ENCODE data around the gene C5orf47. TPM values are rescaled to one million over a fixed set of nuclear protein-coding genes. Genes with fewer than 3 reads are reported as not detected.

The C5orf47 gene
- total RNA-seq, 2 donors from 2014 or later = not detected

DNA sequence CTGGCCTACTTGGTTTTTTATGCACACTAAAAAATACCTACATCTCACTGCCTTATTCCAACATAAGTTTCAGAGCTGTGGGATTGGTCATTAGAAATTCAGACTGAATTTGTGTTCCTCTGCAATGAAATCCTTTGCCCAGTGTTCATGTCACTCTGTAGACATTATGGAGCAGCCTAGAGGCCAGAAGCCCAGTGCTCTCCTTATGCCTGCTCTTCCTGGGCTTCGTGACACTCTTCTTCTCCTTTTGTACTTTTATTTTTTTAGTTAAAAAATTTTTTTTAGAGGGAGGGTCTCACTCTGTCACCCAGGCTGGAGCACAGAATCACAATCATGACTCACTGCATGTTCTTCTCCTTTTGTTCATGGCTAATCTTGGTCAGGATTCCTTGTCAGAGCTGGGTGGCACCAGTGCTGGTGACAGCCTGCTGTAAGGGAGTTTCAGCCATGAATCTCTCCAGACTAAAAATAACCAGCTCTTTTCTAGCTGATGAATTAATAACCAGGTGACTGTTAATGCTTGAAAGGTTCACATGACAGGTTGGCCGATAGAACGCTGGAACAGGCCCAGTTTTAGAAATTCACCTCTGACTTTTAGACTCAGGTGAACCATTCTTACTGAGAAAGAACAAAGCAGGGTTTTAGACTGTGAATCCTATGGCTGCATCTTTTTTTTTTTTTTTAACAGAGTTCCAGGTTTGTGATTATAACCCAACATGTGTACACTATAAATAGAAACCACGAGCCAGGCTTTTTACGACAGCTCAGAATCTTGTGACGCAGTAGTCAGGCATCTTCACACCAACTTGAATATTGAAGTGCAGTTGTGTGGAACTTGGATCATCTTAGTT, 34.1 kb upstream of the C5orf47 start:
- Histone ChIP-seq H3K4me1 (ENCODE audit: control insufficient read depth, insufficient read depth, low read length) (no peaks in the 10 kb centered on the region), H3K27me3 (ENCODE audit: control insufficient read depth, insufficient read depth, low read length, poor library complexity, severe bottlenecking) (no peaks in the 10 kb centered on the region), H3K27ac (ENCODE audit: low read depth, low read length) (no peak overlapping the region), H3K9me3 (ENCODE audit: control insufficient read depth, low read length) (no peaks in the 10 kb centered on the region), H3K9ac (ENCODE audit: extremely low read depth, low read length, poor library complexity, severe bottlenecking) (no peak overlapping the region), H3K36me3 (ENCODE audit: control insufficient read depth, insufficient read depth, low read length) (peaks cover 55% of the 10 kb centered on the region), H3K4me3 (ENCODE audit: low read length) (no peak overlapping the region)
- TF ChIP-seq, protein P1, sequence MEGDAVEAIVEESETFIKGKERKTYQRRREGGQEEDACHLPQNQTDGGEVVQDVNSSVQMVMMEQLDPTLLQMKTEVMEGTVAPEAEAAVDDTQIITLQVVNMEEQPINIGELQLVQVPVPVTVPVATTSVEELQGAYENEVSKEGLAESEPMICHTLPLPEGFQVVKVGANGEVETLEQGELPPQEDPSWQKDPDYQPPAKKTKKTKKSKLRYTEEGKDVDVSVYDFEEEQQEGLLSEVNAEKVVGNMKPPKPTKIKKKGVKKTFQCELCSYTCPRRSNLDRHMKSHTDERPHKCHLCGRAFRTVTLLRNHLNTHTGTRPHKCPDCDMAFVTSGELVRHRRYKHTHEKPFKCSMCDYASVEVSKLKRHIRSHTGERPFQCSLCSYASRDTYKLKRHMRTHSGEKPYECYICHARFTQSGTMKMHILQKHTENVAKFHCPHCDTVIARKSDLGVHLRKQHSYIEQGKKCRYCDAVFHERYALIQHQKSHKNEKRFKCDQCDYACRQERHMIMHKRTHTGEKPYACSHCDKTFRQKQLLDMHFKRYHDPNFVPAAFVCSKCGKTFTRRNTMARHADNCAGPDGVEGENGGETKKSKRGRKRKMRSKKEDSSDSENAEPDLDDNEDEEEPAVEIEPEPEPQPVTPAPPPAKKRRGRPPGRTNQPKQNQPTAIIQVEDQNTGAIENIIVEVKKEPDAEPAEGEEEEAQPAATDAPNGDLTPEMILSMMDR (conservative IDR thresholded peaks at IDR 0.05) = no peak
- no peak for DNase-seq
- no peaks in the 10 kb centered on the region for H3K9me3 Mint-ChIP-seq
- H3K27me3 Mint-ChIP-seq (ENCODE audit: insufficient read depth) = no peaks in the 10 kb centered on the region
- H3K27ac Mint-ChIP-seq = no peak overlapping the region
- 92 to 99% methylated on average over 4 to 5 of the region's 6 CpGs for WGBS, 2 experiments (ENCODE audit: insufficient coverage in 1 of 2, insufficient read length in 1 of 2)
- H3K4me3 Mint-ChIP-seq = no peak overlapping the region
- H3K4me1 Mint-ChIP-seq = no peaks in the 10 kb centered on the region
- peaks cover 38% of the 10 kb centered on the region for H3K36me3 Mint-ChIP-seq (ENCODE audit: low read depth)

DNA sequence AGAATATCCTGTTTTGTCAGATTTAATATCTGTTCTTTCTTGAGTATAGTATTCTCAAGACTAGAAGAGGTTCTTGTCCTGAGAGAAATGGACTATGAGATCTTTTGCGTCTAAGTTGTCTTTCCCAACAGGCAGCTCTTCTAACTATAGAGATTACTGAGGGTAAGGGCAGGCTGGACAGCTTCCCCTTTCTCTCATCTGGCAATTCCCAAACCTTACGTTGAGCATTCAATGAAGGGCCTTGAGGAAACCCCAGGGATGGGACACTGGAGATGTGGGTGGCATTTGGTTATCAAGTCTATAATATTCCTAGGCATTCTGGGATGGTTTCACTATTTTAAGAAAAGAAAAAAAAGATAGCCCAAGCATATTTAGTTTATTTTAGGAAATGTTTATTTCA, 28.0 kb upstream of the C5orf47 start:
- DNase-seq = no peak
- Histone ChIP-seq H3K9me3 (ENCODE audit: control insufficient read depth, low read length) (no peaks in the 10 kb centered on the region), H3K27me3 (ENCODE audit: control insufficient read depth, insufficient read depth, low read length, poor library complexity, severe bottlenecking) (no peaks in the 10 kb centered on the region), H3K4me1 (ENCODE audit: control insufficient read depth, insufficient read depth, low read length) (no peaks in the 10 kb centered on the region), H3K27ac (ENCODE audit: low read depth, low read length) (no peak overlapping the region), H3K36me3 (ENCODE audit: control insufficient read depth, insufficient read depth, low read length) (peaks cover 8% of the 10 kb centered on the region), H3K4me3 (ENCODE audit: low read length) (no peak overlapping the region), H3K9ac (ENCODE audit: extremely low read depth, low read length, poor library complexity, severe bottlenecking) (no peak overlapping the region)
- Mint-ChIP-seq H3K9me3 (no peaks in the 10 kb centered on the region), H3K27me3 (ENCODE audit: insufficient read depth) (no peaks in the 10 kb centered on the region), H3K36me3 (ENCODE audit: low read depth) (peaks cover under 1% of the 10 kb centered on the region), H3K4me3 (no peak overlapping the region), H3K4me1 (peaks cover 12% of the 10 kb centered on the region), H3K27ac (no peak overlapping the region)
- TF ChIP-seq, protein P1 (conservative IDR thresholded peaks at IDR 0.05) = no peak
- whole genome bisulfite sequencing, 2 experiments (ENCODE audit: insufficient coverage in 1 of 2, insufficient read length in 1 of 2) = 97% methylated on average over 2 of the region's 2 CpGs; no CpG with 5 or more reads in 1 of the 2 experiments

DNA sequence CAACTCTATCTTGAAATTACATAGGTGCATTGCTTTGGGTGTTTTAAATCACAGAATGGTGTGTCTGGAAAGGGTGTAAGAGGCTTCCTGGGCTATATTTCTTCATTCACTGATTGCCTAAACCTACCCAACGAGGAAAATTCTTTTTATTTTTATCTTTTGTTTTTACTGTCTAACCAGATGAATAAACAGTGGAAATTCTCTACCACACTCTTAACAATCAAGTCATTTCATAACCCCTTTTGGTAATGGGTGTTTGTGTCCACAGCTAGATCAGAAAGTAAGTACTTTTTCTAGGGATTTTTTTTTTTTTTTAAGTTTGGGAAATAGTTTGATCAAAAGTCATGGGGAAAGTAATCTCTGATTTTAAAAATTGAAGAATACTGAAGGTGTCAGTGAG, 27.6 kb upstream of the C5orf47 start:
- Histone ChIP-seq H3K9me3 (ENCODE audit: control insufficient read depth, low read length) (no peaks in the 10 kb centered on the region), H3K4me1 (ENCODE audit: control insufficient read depth, insufficient read depth, low read length) (no peaks in the 10 kb centered on the region), H3K36me3 (ENCODE audit: control insufficient read depth, insufficient read depth, low read length) (peaks cover 6% of the 10 kb centered on the region), H3K27ac (ENCODE audit: low read depth, low read length) (no peak overlapping the region), H3K9ac (ENCODE audit: extremely low read depth, low read length, poor library complexity, severe bottlenecking) (no peak overlapping the region), H3K27me3 (ENCODE audit: control insufficient read depth, insufficient read depth, low read length, poor library complexity, severe bottlenecking) (no peaks in the 10 kb centered on the region), H3K4me3 (ENCODE audit: low read length) (no peak overlapping the region)
- H3K4me1 Mint-ChIP-seq = peaks cover 12% of the 10 kb centered on the region
- TF ChIP-seq, protein P1 (conservative IDR thresholded peaks at IDR 0.05) = no peak
- no peaks in the 10 kb centered on the region for H3K36me3 Mint-ChIP-seq (ENCODE audit: low read depth)
- no peak overlapping the region for H3K27ac Mint-ChIP-seq
- H3K27me3 Mint-ChIP-seq (ENCODE audit: insufficient read depth) = no peaks in the 10 kb centered on the region
- no peak overlapping the region for H3K4me3 Mint-ChIP-seq
- no peak for DNase-seq
- WGBS, 2 experiments (ENCODE audit: insufficient coverage in 1 of 2, insufficient read length in 1 of 2) = 100% methylated on average over 1 of the region's 1 CpG; no CpG with 5 or more reads in 1 of the 2 experiments
- H3K9me3 Mint-ChIP-seq = no peaks in the 10 kb centered on the region
